Choroid plexus epithelial cell (primary cell): ENCODE measurements around the gene CBX4.
A peak's percentile ranks its signal among the peaks of the same experiment; 100 is the strongest.

Experiments used
- DNase-seq: peaks from one replicate; pipeline ENCODE4 v3.0.0-alpha.2; 2010; ENCODE audit warnings: low read depth
- H3K4me3 ChIP-seq: 2 replicates; pipeline ENCODE4 v1.5.1; 2011; ENCODE audit warnings: low read depth, mild to moderate bottlenecking, control low read depth, low read length, moderate library complexity
- TF ChIP-seq, protein P1 (sequence below): conservative IDR thresholded peaks from 2 replicates; pipeline ENCODE4 v1.5.1; 2011; ENCODE audit warnings: low read depth, mild to moderate bottlenecking, control low read depth, inconsistent platforms, low read length, moderate library complexity

The CBX4 gene

DNA sequence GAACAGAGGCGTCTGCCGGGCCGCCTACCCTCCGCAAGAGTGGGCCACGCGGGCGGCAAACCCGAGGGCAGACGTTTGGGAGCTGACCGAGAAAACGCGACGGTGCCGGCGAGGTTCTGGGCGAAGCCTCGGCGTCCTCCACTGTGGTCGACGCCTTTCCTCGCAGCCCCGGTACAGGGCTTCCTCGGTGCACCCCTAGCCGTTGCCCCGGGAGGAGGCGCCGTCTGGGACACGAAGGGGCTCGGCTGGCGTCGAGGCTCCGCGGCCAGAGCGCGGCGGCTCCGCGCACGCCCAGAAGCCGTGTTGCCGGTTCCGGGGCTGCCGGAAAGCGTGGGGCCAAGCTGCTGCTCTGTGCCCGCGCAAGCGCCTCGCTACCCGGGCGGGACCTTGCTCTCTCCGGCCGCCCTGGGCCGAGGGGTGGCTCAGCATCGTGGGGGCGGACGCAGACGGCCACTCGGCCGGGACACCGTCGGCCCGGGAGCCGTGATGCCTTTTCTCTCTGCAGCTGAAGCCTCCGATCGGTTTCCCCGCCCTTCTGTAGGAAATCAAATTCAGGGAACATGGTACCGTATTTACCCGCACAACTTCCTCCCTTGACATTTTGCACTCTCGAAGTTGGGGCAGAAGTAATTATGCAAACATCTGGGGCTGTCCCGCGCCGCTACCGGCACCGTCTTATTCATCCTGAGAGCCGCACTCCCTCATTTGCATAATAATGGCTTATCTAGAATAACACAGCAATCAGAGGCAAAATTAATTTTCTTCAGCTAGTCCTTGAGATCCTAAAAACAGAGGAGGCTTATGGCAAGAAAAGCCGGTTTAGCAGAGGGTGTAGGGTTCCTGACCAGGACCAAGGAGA lies 35.0 kb downstream of the CBX4 start:
- H3K4me3 ChIP-seq: no peak overlapping the region
- DNase-seq: no peak

GRCh38 chr17:79803421-79803996 lies 35.7 kb downstream of the CBX4 start:
- H3K4me3 ChIP-seq: no peak overlapping the region
- DNase-seq: no peak
- TF ChIP-seq, protein P1, sequence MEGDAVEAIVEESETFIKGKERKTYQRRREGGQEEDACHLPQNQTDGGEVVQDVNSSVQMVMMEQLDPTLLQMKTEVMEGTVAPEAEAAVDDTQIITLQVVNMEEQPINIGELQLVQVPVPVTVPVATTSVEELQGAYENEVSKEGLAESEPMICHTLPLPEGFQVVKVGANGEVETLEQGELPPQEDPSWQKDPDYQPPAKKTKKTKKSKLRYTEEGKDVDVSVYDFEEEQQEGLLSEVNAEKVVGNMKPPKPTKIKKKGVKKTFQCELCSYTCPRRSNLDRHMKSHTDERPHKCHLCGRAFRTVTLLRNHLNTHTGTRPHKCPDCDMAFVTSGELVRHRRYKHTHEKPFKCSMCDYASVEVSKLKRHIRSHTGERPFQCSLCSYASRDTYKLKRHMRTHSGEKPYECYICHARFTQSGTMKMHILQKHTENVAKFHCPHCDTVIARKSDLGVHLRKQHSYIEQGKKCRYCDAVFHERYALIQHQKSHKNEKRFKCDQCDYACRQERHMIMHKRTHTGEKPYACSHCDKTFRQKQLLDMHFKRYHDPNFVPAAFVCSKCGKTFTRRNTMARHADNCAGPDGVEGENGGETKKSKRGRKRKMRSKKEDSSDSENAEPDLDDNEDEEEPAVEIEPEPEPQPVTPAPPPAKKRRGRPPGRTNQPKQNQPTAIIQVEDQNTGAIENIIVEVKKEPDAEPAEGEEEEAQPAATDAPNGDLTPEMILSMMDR: no peak

More for the DNA sequence above, 35.0 kb downstream of the CBX4 start:
- TF ChIP-seq, protein P1: no peak

DNA sequence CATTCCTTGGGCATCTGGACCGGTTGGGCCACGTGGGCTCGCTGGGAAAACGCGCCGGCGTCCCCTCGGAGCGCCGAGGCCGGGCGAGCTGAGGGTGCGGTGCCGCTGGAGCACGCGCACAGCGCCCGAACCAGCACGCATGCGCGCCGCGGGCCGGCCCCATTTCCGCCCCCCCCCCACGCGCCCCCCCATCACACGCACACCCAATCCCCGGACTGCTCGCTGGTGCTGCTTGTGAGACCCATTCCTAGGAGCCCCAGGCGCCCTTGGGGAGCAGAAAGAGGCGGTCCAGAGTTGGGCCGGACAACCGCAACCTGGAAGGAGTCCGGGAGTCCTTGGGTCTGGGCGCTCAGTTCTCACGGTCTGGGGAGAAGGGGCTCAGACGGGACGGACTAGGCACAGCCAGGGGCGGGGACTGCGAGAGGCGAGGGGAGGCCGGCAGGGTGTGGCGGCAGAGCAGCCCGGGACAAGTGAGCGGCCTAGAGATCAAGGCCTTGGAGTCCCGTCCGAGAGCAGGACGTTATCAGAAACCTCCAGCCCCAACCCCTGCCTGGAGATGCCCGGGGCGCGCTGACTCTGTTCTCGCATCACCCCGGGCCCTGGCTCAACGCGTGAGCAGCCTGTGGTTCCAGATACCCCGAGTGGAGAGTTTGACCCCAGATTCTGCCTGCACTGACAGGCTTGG lies 36.4 kb downstream of the CBX4 start:
- DNase-seq: no peak
- TF ChIP-seq, protein P1: no peak
- H3K4me3 ChIP-seq: no peak overlapping the region

DNA sequence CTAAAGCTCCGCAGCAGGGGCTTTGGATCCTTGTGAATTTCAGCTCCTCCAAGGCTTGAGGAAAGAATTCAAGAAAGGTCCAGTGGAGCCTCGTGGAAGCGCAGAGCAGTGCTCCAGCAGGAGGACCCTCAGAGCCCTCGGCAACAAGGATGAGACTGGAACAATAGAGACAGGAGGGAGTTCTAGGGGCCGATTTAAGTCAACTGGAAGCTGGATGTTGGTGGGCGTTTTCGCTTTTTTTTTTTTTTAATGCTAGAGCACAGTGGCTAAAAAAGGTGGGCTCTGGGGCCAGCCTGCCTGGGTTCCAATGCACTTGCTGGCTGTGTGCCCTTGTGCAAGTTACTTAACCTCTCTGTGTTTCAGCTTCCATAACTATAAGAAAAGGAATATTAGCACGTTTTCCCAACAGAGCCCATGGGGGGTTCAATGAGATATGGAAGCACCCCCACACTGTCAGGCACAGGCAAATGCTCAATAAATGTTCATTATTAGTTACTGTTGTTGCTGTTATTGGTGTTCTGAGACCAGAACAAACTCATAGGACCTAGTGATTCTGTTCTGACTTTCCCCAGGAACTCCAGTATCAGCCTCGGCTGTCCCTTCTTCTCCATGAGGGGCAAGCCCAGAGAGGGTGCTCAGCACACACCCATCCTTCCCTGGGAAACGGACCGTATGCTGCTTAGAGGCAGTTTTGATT lies 37.1 kb downstream of the CBX4 start:
- no peak overlapping the region for H3K4me3 ChIP-seq
- no peak for DNase-seq
- TF ChIP-seq, protein P1: no peak

GRCh38 chr17:79801156-79802038 lies 37.8 kb downstream of the CBX4 start:
- DNase-seq: peak; percentile 55
- TF ChIP-seq, protein P1: no peak
- H3K4me3 ChIP-seq: peak overlapping the region; percentile 8
